ENCODE data around the gene DDAH2. TPM values are rescaled to one million over a fixed set of nuclear protein-coding genes. Genes with fewer than 3 reads are reported as not detected.

Gene DDAH2
- total RNA-seq, 1 experiment from 2014 or later: 43.4 TPM

GRCh38 chr6:31771992-31772358, 42.9 kb upstream of the DDAH2 start:
- BruUV-seq (replicated peaks): no TSS peak
- RAD21 ChIA-PET (ENCODE audit: low non-redundant PET in 1 of 2, low total read pairs in 2 of 2, uncharacterized antibody in 2 of 2, unreplicated experiment in 2 of 2): interaction anchor here in 1 of 2 experiments (0.6 to 1.4 kb wide), 3 partner anchors 58 to 180 kb away, joined by 3 to 5 read pairs (median 3); no protein-coding TSS in a partner anchor
- no peak for DNase-seq (ENCODE audit: low read depth, low spot score)
- Histone ChIP-seq H3K4me2 (ENCODE audit: low read length) (no peak overlapping the region), H3K4me1 (ENCODE audit: control insufficient read depth in 1 of 2, insufficient read depth in 2 of 2, low read length in 2 of 2) (peaks cover 36 to 59% of the 10 kb centered on the region in 2 experiments), H2AFZ (ENCODE audit: low read depth, low read length, poor library complexity, severe bottlenecking) (no peak overlapping the region), H4K20me1 (ENCODE audit: insufficient read depth) (no peaks in the 10 kb centered on the region), H3K79me2 (ENCODE audit: insufficient read depth, low read length) (no peaks in the 10 kb centered on the region), H3K9me3 (ENCODE audit: control insufficient read depth in 1 of 2, insufficient read depth in 1 of 2, low read depth in 1 of 2, low read length in 2 of 2) (no peaks in the 10 kb centered on the region), H3K9me2 (ENCODE audit: insufficient read depth) (no peaks in the 10 kb centered on the region), H3K36me3 (ENCODE audit: control insufficient read depth in 1 of 2, insufficient read depth in 2 of 2, low read length in 2 of 2) (no peaks in the 10 kb centered on the region), H3K27me3 (ENCODE audit: insufficient read depth, low read length) (no peaks in the 10 kb centered on the region), H3K9ac (ENCODE audit: low read length) (no peak overlapping the region), H3K4me3 (replicated peaks in 1 of 2; ENCODE audit: low read depth in 1 of 2, low read length in 2 of 2) (no peak overlapping the region), H3K27ac (ENCODE audit: low read depth, low read length) (no peak overlapping the region)
- TF ChIP-seq MAX (IDR thresholded peaks at IDR 0.05): no peak
- no peak for TF ChIP-seq CTCF (IDR thresholded peaks at IDR 0.05 in 2 of 3, conservative IDR thresholded peaks at IDR 0.05 in 1 of 3; ENCODE audit: borderline replicate concordance in 1 of 3, insufficient read depth in 1 of 3, low read depth in 2 of 3, low read length in 2 of 3)
- TF ChIP-seq CEBPB (IDR thresholded peaks at IDR 0.05; ENCODE audit: low read depth): no peak
- TF ChIP-seq ZNF274 (IDR thresholded peaks at IDR 0.05; ENCODE audit: low read depth, low read length): no peak
- no peak for TF ChIP-seq SRF (IDR thresholded peaks at IDR 0.05; ENCODE audit: low read depth)
- TF ChIP-seq SP1 (IDR thresholded peaks at IDR 0.05; ENCODE audit: low read depth): no peak
- TF ChIP-seq ZBTB33 (IDR thresholded peaks at IDR 0.05; ENCODE audit: extremely low read depth, insufficient replicate concordance, low read length): no peak
- no peak for TF ChIP-seq POLR2AphosphoS5 (IDR thresholded peaks at IDR 0.05; ENCODE audit: low read depth, low read length)
- no peak for TF ChIP-seq ATF3 (IDR thresholded peaks at IDR 0.05)
- TF ChIP-seq POLR2A (IDR thresholded peaks at IDR 0.05; ENCODE audit: borderline replicate concordance, extremely low read depth, insufficient read depth, insufficient read length): no peak
- no peak for TF ChIP-seq EGR1 (IDR thresholded peaks at IDR 0.05; ENCODE audit: low read depth)
- no peak for TF ChIP-seq SIN3A (IDR thresholded peaks at IDR 0.05; ENCODE audit: low read depth)
- TF ChIP-seq REST (IDR thresholded peaks at IDR 0.05; ENCODE audit: low read depth): no peak
- TF ChIP-seq TCF7L2 (IDR thresholded peaks at IDR 0.05; ENCODE audit: borderline replicate concordance, extremely low read depth, insufficient read depth, insufficient read length): no peak
- no peak for TF ChIP-seq ZFX (IDR thresholded peaks at IDR 0.05)
- no peak for TF ChIP-seq CBX3 (IDR thresholded peaks at IDR 0.05; ENCODE audit: low read depth)
- TF ChIP-seq FOSL1 (IDR thresholded peaks at IDR 0.05; ENCODE audit: low read depth): no peak
- TF ChIP-seq EZH2phosphoT487 (IDR thresholded peaks at IDR 0.05; ENCODE audit: borderline replicate concordance): no peak
- no peak for TF ChIP-seq JUND (IDR thresholded peaks at IDR 0.05)
- no peak for ATAC-seq
- intact Hi-C loops (cut with micrococcal nuclease): loop anchor here (1.0 to 5.0 kb wide), 3 partner anchors 55 to 1025 kb away; partner anchors contain the start of gene HSPA1B
- POLR2A ChIA-PET: interaction anchor here (0.7 to 4.8 kb wide), 3 partner anchors 25 to 58 kb away, joined by 4 to 47 read pairs (median 7); partner anchors contain the start of gene HSPA1B
- CTCF ChIA-PET: interaction anchor here (0.6 to 2.0 kb wide), 3 partner anchors 20 to 813 kb away, joined by 3 to 7 read pairs (median 3); no protein-coding TSS in a partner anchor
